Measurements from ENCODE around the gene RBM24.

DNA sequence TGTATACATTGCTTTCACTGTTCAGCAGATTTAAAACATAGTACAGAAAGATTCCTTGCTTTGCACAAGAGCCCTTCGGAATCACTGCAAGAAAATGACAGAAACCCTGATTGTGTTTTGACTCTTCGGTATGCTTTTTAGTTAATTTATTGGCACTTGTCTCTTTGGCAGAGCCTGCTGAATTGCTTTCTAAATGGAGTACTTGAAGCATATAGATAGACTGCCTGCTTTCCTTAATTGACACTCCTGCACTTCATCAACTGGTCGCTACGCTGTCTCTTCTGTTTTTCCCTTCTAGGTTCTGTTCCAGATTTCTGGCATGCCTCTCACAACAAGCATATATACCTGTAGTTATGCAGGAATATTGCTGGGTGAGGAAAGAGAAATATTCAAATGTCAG, 22.4 kb upstream of the RBM24 start:
- TF ChIP-seq, protein P1, sequence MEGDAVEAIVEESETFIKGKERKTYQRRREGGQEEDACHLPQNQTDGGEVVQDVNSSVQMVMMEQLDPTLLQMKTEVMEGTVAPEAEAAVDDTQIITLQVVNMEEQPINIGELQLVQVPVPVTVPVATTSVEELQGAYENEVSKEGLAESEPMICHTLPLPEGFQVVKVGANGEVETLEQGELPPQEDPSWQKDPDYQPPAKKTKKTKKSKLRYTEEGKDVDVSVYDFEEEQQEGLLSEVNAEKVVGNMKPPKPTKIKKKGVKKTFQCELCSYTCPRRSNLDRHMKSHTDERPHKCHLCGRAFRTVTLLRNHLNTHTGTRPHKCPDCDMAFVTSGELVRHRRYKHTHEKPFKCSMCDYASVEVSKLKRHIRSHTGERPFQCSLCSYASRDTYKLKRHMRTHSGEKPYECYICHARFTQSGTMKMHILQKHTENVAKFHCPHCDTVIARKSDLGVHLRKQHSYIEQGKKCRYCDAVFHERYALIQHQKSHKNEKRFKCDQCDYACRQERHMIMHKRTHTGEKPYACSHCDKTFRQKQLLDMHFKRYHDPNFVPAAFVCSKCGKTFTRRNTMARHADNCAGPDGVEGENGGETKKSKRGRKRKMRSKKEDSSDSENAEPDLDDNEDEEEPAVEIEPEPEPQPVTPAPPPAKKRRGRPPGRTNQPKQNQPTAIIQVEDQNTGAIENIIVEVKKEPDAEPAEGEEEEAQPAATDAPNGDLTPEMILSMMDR (IDR thresholded peaks at IDR 0.05), result peak in 2 of 12 donors; percentile 4 to 11
- no peak for TF ChIP-seq POLR2A (IDR thresholded peaks at IDR 0.05)
